ENCODE measurements around the gene SLC8A1.

GRCh38 chr2:40463112-40463511, 11.2 kb upstream of the SLC8A1 start:
- TF ChIP-seq CTCF (IDR thresholded peaks at IDR 0.05) (no peak), EZH2 (IDR thresholded peaks at IDR 0.05; ENCODE audit: borderline replicate concordance, insufficient read depth, low read depth, low read length, poor library complexity, severe bottlenecking) (no peak)

Measured in B cell (primary cell).